H9 (cell line): ENCODE results near the gene FOXK1. TPM values are rescaled to one million over a fixed set of nuclear protein-coding genes. Genes with fewer than 3 reads are reported as not detected.

Source experiments
- DNase-seq: peaks from one replicate; pipeline ENCODE4 v3.0.0-alpha.2; 2017
- H2AFZ ChIP-seq: one replicate; pipeline ENCODE4 v1.6.1; 2013; ENCODE audit warnings: mild to moderate bottlenecking, low read length, control low read depth, moderate library complexity
- H2AK5ac ChIP-seq: 2 replicates; pipeline ENCODE4 v1.6.1; 2013; ENCODE audit warnings: low read length, control low read depth, mixed read lengths; ENCODE audit not compliant: insufficient read length
- H2BK120ac ChIP-seq: one replicate; pipeline ENCODE4 v1.6.1; 2013; ENCODE audit warnings: low read depth, mild to moderate bottlenecking, low read length, control low read depth, inconsistent platforms; ENCODE audit not compliant: poor library complexity, severe bottlenecking
- H2BK12ac ChIP-seq: 2 replicates; pipeline ENCODE4 v1.6.1; 2013; ENCODE audit warnings: low read length, control low read depth, mixed read lengths, low read depth; ENCODE audit not compliant: insufficient read length
- H2BK15ac ChIP-seq: 2 replicates; pipeline ENCODE4 v1.6.1; 2013; ENCODE audit warnings: low read depth, low read length, control low read depth
- H2BK20ac ChIP-seq: one replicate; pipeline ENCODE4 v1.6.1; 2013; ENCODE audit warnings: low read depth, mild to moderate bottlenecking, low read length, control low read depth, inconsistent platforms; ENCODE audit not compliant: poor library complexity, severe bottlenecking
- H2BK5ac ChIP-seq: 2 replicates; pipeline ENCODE4 v1.6.1; 2013; ENCODE audit warnings: low read length, control low read depth, mixed read lengths; ENCODE audit not compliant: insufficient read length
- H3K14ac ChIP-seq: 2 replicates; pipeline ENCODE4 v1.6.1; 2013; ENCODE audit warnings: low read length, control low read depth; ENCODE audit not compliant: insufficient read depth
- H3K18ac ChIP-seq: 2 replicates; pipeline ENCODE4 v1.6.1; 2013; ENCODE audit warnings: low read depth, mild to moderate bottlenecking, mixed read lengths, low read length, control low read depth; ENCODE audit not compliant: insufficient read length
- H3K23ac ChIP-seq: 2 replicates; pipeline ENCODE4 v1.6.1; 2013; ENCODE audit warnings: low read length, control low read depth, mixed read lengths, low read depth; ENCODE audit not compliant: insufficient read length
- H3K23me2 ChIP-seq: 2 replicates; pipeline ENCODE4 v1.6.1; 2013; ENCODE audit warnings: low read depth, mild to moderate bottlenecking, mixed read lengths, low read length, control low read depth; ENCODE audit not compliant: insufficient read length, poor library complexity, severe bottlenecking
- H3K27ac ChIP-seq: 2 replicates; pipeline ENCODE4 v1.5.1; 2013; ENCODE audit warnings: low read length, control low read depth, mixed read lengths, low read depth; ENCODE audit not compliant: insufficient read length
- H3K27me3 ChIP-seq: 2 replicates; pipeline ENCODE4 v1.6.1; 2013; ENCODE audit warnings: low read length, control low read depth, inconsistent platforms; ENCODE audit not compliant: insufficient read depth
- H3K4ac ChIP-seq: 2 replicates; pipeline ENCODE4 v1.6.1; 2013; ENCODE audit warnings: low read depth, mild to moderate bottlenecking, control low read depth, inconsistent platforms, low read length, moderate library complexity
- H3K4me1 ChIP-seq: 2 replicates; pipeline ENCODE4 v1.6.1; 2013; ENCODE audit warnings: low read length, control low read depth, inconsistent platforms; ENCODE audit not compliant: insufficient read depth
- H3K4me2 ChIP-seq: 2 replicates; pipeline ENCODE4 v1.6.1; 2013; ENCODE audit warnings: low read length, control low read depth, mixed read lengths; ENCODE audit not compliant: insufficient read length, insufficient read depth
- H3K56ac ChIP-seq: 2 replicates; pipeline ENCODE4 v1.6.1; 2013; ENCODE audit warnings: low read depth, mild to moderate bottlenecking, mixed read lengths, low read length, control low read depth; ENCODE audit not compliant: insufficient read length
- H3K79me1 ChIP-seq: 2 replicates; pipeline ENCODE4 v1.6.1; 2013; ENCODE audit warnings: low read depth, mild to moderate bottlenecking, moderate library complexity, low read length, control low read depth, inconsistent platforms; ENCODE audit not compliant: insufficient read depth, poor library complexity, severe bottlenecking
- H3K79me2 ChIP-seq: 2 replicates; pipeline ENCODE4 v1.6.1; 2013; ENCODE audit warnings: low read length, control low read depth, inconsistent platforms; ENCODE audit not compliant: insufficient read depth
- H3K9ac ChIP-seq: 2 replicates; pipeline ENCODE4 v1.6.1; 2013; ENCODE audit warnings: low read length, control low read depth, mixed read lengths; ENCODE audit not compliant: insufficient read length; ENCODE audit errors: extremely low read depth
- H3K9me3 ChIP-seq: one replicate; pipeline ENCODE4 v1.6.1; 2013; ENCODE audit warnings: low read depth, low read length, inconsistent platforms; ENCODE audit not compliant: control insufficient read depth
- H3T11ph ChIP-seq: one replicate; pipeline ENCODE4 v1.6.1; 2013; ENCODE audit warnings: mild to moderate bottlenecking, low read length, control low read depth, inconsistent platforms
- H4K20me1 ChIP-seq: one replicate; pipeline ENCODE4 v1.6.1; 2013; ENCODE audit not compliant: control insufficient read depth, insufficient read length, insufficient read depth
- H4K5ac ChIP-seq: 2 replicates; pipeline ENCODE4 v1.6.1; 2013; ENCODE audit warnings: low read depth, mild to moderate bottlenecking, mixed read lengths, low read length, control low read depth; ENCODE audit not compliant: insufficient read length
- H4K8ac ChIP-seq: replicated peaks from 2 replicates; pipeline ENCODE4 v1.6.1; 2013; ENCODE audit warnings: low read length, control low read depth, mixed read lengths, low read depth; ENCODE audit not compliant: insufficient read length
- H4K91ac ChIP-seq: 2 replicates; pipeline ENCODE4 v1.6.1; 2013; ENCODE audit warnings: low read depth, mild to moderate bottlenecking, moderate library complexity, mixed read lengths, low read length, control low read depth; ENCODE audit not compliant: insufficient read length
- H3K27ac Mint-ChIP-seq, 3 experiments: 2 replicates in 2 of 3; 3 replicates in 1 of 3; pipeline ENCODE4 v1.8.0; 2020 to 2021; ENCODE audit warnings: mixed read lengths in 3 of 3, mild to moderate bottlenecking in 1 of 3, moderate library complexity in 1 of 3
- H3K27me3 Mint-ChIP-seq: 2 replicates; pipeline ENCODE4 v1.8.0; 2021; ENCODE audit warnings: low read depth, mild to moderate bottlenecking, moderate library complexity, mixed read lengths
- H3K36me3 Mint-ChIP-seq, 3 experiments: 2 replicates in 2 of 3; 3 replicates in 1 of 3; pipeline ENCODE4 v1.8.0; 2020 to 2021; ENCODE audit warnings: low read depth in 3 of 3, mixed read lengths in 3 of 3; ENCODE audit not compliant: insufficient read depth in 1 of 3
- H3K4me1 Mint-ChIP-seq, 2 experiments: 2 replicates each; pipeline ENCODE4 v1.8.0; 2020; ENCODE audit warnings: mixed read lengths in 2 of 2
- H3K4me3 Mint-ChIP-seq, 2 experiments: 2 replicates in 1 of 2; 3 replicates in 1 of 2; pipeline ENCODE4 v1.8.0; 2020 to 2021; ENCODE audit warnings: mild to moderate bottlenecking in 2 of 2, mixed read lengths in 2 of 2, moderate library complexity in 1 of 2
- H3K9me3 Mint-ChIP-seq, 2 experiments: 2 replicates in 1 of 2; 3 replicates in 1 of 2; pipeline ENCODE4 v1.8.0; 2020; ENCODE audit warnings: mild to moderate bottlenecking in 2 of 2, mixed read lengths in 2 of 2, moderate library complexity in 1 of 2
- WGBS: extraction: QIAGEN DNeasy Blood & Tissue Kit; methylation state at CpG from one replicate; pipeline ENCODE4 v1.1.7; 2013; ENCODE audit warnings: missing lambda C conversion rate, low lambda C conversion rate, mixed read lengths; ENCODE audit not compliant: insufficient read length; ENCODE audit errors: extremely low coverage; 5-methylcytosine and 5-hydroxymethylcytosine counted together
- total RNA-seq: library from RNA; stranded (reverse); gene quantifications from 2 replicates; pipeline ENCODE4 v1.2.1, GENCODE V29; 2021
- TF ChIP-seq, protein P1 (sequence below): fragments of 200-600 bp; sonication (generic); conservative IDR thresholded peaks from 3 replicates; pipeline ENCODE4 v1.8.0; 2021; ENCODE audit warnings: antibody characterized with exemption, mild to moderate bottlenecking

FOXK1 gene
- total RNA-seq, 1 experiment from 2014 or later = 14.4 TPM

GRCh38 chr7:4707980-4708411, 25.9 kb downstream of the FOXK1 start:
- H3T11ph ChIP-seq = no peak overlapping the region
- H3K9me3 ChIP-seq = no peaks in the 10 kb centered on the region
- no peaks in the 10 kb centered on the region for H3K79me1 ChIP-seq
- H2BK5ac ChIP-seq = no peak overlapping the region
- H3K4me2 ChIP-seq = peak overlapping the region; percentile 89
- no peaks in the 10 kb centered on the region; the same call in 1 of the 2 replicates for H3K79me2 ChIP-seq
- H3K9ac ChIP-seq = no peak overlapping the region
- H4K5ac ChIP-seq = no peak overlapping the region
- H3K9me3 Mint-ChIP-seq = no peaks in the 10 kb centered on the region; a peak in 1 of 5 replicates
- H2BK12ac ChIP-seq = no peak overlapping the region
- peak overlapping the region; percentile 91 for H3K18ac ChIP-seq
- H2BK15ac ChIP-seq = no peak overlapping the region
- no peak overlapping the region for H2AK5ac ChIP-seq
- peaks cover 3% of the 10 kb centered on the region; the same call in 1 of the 2 replicates for H3K4me1 ChIP-seq
- H3K4me1 Mint-ChIP-seq = peaks cover 29 to 38% of the 10 kb centered on the region in 2 experiments
- peak overlapping the region in 2 of 3 experiments; percentile 59 to 97; a peak in 3 of 7 replicates for H3K27ac Mint-ChIP-seq
- peak overlapping the region; percentile 73 for H2BK120ac ChIP-seq
- DNase-seq = peak; percentile 92
- peaks cover 98% of the 10 kb centered on the region for H3K27me3 Mint-ChIP-seq
- no peak overlapping the region for H4K8ac ChIP-seq
- peak overlapping the region; percentile 89 for H3K4ac ChIP-seq
- WGBS = no CpG with 5 or more reads among the region's 12 CpGs
- H3K56ac ChIP-seq = no peak overlapping the region
- peak overlapping the region; percentile 60 to 79 for H3K4me3 Mint-ChIP-seq
- peak overlapping the region; percentile 81 for H3K14ac ChIP-seq
- H4K91ac ChIP-seq = peak overlapping the region; percentile 65
- H3K23me2 ChIP-seq = peaks cover 11% of the 10 kb centered on the region
- H2BK20ac ChIP-seq = no peak overlapping the region
- peaks cover 50% of the 10 kb centered on the region for H3K27me3 ChIP-seq
- TF ChIP-seq, protein P1, sequence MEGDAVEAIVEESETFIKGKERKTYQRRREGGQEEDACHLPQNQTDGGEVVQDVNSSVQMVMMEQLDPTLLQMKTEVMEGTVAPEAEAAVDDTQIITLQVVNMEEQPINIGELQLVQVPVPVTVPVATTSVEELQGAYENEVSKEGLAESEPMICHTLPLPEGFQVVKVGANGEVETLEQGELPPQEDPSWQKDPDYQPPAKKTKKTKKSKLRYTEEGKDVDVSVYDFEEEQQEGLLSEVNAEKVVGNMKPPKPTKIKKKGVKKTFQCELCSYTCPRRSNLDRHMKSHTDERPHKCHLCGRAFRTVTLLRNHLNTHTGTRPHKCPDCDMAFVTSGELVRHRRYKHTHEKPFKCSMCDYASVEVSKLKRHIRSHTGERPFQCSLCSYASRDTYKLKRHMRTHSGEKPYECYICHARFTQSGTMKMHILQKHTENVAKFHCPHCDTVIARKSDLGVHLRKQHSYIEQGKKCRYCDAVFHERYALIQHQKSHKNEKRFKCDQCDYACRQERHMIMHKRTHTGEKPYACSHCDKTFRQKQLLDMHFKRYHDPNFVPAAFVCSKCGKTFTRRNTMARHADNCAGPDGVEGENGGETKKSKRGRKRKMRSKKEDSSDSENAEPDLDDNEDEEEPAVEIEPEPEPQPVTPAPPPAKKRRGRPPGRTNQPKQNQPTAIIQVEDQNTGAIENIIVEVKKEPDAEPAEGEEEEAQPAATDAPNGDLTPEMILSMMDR = no peak
- H4K20me1 ChIP-seq = no peaks in the 10 kb centered on the region
- H3K27ac ChIP-seq = no peak overlapping the region
- H3K23ac ChIP-seq = no peak overlapping the region
- no peak overlapping the region for H2AFZ ChIP-seq
- H3K36me3 Mint-ChIP-seq = peaks cover 0 to 6% (median 2%) of the 10 kb centered on the region in 3 experiments; a peak in 5 of 7 replicates
